ENCODE measurements around the gene NOSIP.
"Not testable (repeated sequence)": the region's sequence is repeated elsewhere in the genome, so short reads cannot be mapped to it uniquely, and the experiment has no call there.

The NOSIP gene

GRCh38 chr19:49580264-49581006 lies at the start of gene NOSIP:
TSS of gene NOSIP (minus strand) at chr19:49580556. CDS start at chr19:49560691, 19,865 bp downstream.
- DNase-seq: peak; percentile 98

GRCh38 chr19:49629659-49630058 lies 49.3 kb upstream of the NOSIP start:
- no peak for DNase-seq

GRCh38 chr19:49626226-49626625 lies 45.9 kb upstream of the NOSIP start:
- DNase-seq: no peak

GRCh38 chr19:49624967-49625910 lies 44.9 kb upstream of the NOSIP start:
- no peak for DNase-seq

- not testable (repeated sequence) for DNase-seq
Observed at GRCh38 chr19:49617860-49618259, 37.5 kb upstream of the NOSIP start.

- no peak for DNase-seq
Observed at GRCh38 chr19:49616945-49617344, 36.6 kb upstream of the NOSIP start.

GRCh38 chr19:49616532-49616931 lies 36.2 kb upstream of the NOSIP start:
- DNase-seq: no peak

- no peak for DNase-seq
Observed at GRCh38 chr19:49615861-49616260, 35.5 kb upstream of the NOSIP start.

GRCh38 chr19:49614096-49614833 lies 33.9 kb upstream of the NOSIP start:
- DNase-seq: no peak

- DNase-seq: peak; percentile 50
Observed at GRCh38 chr19:49613374-49613773, 33.0 kb upstream of the NOSIP start.

- DNase-seq: no peak
Observed at GRCh38 chr19:49609499-49610092, 29.2 kb upstream of the NOSIP start.

- no peak for DNase-seq
Observed at GRCh38 chr19:49605605-49606004, 25.2 kb upstream of the NOSIP start.

- no peak for DNase-seq
Observed at GRCh38 chr19:49602806-49603205, 22.4 kb upstream of the NOSIP start.

- no peak for DNase-seq
Observed at GRCh38 chr19:49601482-49602038, 21.2 kb upstream of the NOSIP start.

- no peak for DNase-seq
Observed at GRCh38 chr19:49599378-49600295, 19.3 kb upstream of the NOSIP start.

GRCh38 chr19:49597703-49597974 lies 17.3 kb upstream of the NOSIP start:
- no peak for DNase-seq

- no peak for DNase-seq
Observed at GRCh38 chr19:49596954-49597702, 16.8 kb upstream of the NOSIP start.

GRCh38 chr19:49596407-49596806 lies 16.1 kb upstream of the NOSIP start:
- no peak for DNase-seq

GRCh38 chr19:49595819-49596404 lies 15.6 kb upstream of the NOSIP start:
- no peak for DNase-seq

All from NCI-H69 (cell line).